GM10266 (cell line): ENCODE data around the gene ARSG.
A peak's percentile ranks its signal among the peaks of the same experiment; 100 is the strongest.

ENCODE experiments used
- DNase-seq: peaks from one replicate; pipeline ENCODE4 v3.0.0; 2012; ENCODE audit errors: extremely low spot score
- CTCF ChIP-seq: IDR thresholded peaks from 2 replicates; pipeline ENCODE4 v1.5.1; 2012; ENCODE audit warnings: mild to moderate bottlenecking, low read depth; ENCODE audit not compliant: control insufficient read depth, insufficient read depth; ENCODE audit errors: missing control alignments

The ARSG gene

GRCh38 chr17:68455901-68456338, 164.6 kb downstream of the ARSG start:
- DNase-seq = no peak
- no peak for TF ChIP-seq CTCF

- no peak for DNase-seq
- TF ChIP-seq CTCF = no peak
Observed at GRCh38 chr17:68456339-68457167, 165.3 kb downstream of the ARSG start.

GRCh38 chr17:68457168-68457538, 165.9 kb downstream of the ARSG start, which contains the start of gene WIPI1:
Gene WIPI1, minus strand, starts transcription at chr17:68457496. Its CDS starts 75 bp downstream, at chr17:68457421.
- no peak for TF ChIP-seq CTCF
- no peak for DNase-seq

- DNase-seq = peak; percentile 97
- no peak for TF ChIP-seq CTCF
Observed at GRCh38 chr17:68457539-68458259, 166.4 kb downstream of the ARSG start.

- no peak for TF ChIP-seq CTCF
- DNase-seq = no peak
Observed at GRCh38 chr17:68458260-68459036, 167.2 kb downstream of the ARSG start.

GRCh38 chr17:68459037-68459639, 167.8 kb downstream of the ARSG start:
- no peak for TF ChIP-seq CTCF
- peak; percentile 21 for DNase-seq
